Activated T-helper 1 cell treated with anti-CD3 and anti-CD28 coated beads, Interleukin-12 subunit alpha, Interleukin-12 subunit beta, Interleukin-2, Interleukin-4 antibody, amounts not matched to agents 30 ng/mL and 10 ng/mL and 1 ng/mL, durations not matched to agents 14 hours and 24 hours and 36 hours (primary cell): Measurements from ENCODE around the gene VPS41. TPM values are rescaled to one million over a fixed set of nuclear protein-coding genes. Genes with fewer than 3 reads are reported as not detected.
"Not testable (repeated sequence)": the region's sequence is repeated elsewhere in the genome, so short reads cannot be mapped to it uniquely, and the experiment has no call there.

ENCODE experiments used
- DNase-seq: peaks from one replicate; pipeline ENCODE4 v3.0.0; 2021; ENCODE audit warnings: low spot score
- H3K27ac Mint-ChIP-seq: one replicate; pipeline ENCODE4 v1.8.0; 2021; ENCODE audit warnings: mild to moderate bottlenecking, mixed read lengths
- H3K27me3 Mint-ChIP-seq: one replicate; pipeline ENCODE4 v1.8.0; 2022; ENCODE audit warnings: mild to moderate bottlenecking, moderate library complexity, mixed read lengths; ENCODE audit not compliant: insufficient read depth
- H3K36me3 Mint-ChIP-seq: one replicate; pipeline ENCODE4 v1.8.0; 2021; ENCODE audit warnings: low read depth, mixed read lengths
- H3K4me1 Mint-ChIP-seq: one replicate; pipeline ENCODE4 v1.8.0; 2021; ENCODE audit warnings: low read depth, mixed read lengths
- H3K4me3 Mint-ChIP-seq: one replicate; pipeline ENCODE4 v1.8.0; 2021; ENCODE audit warnings: mild to moderate bottlenecking, moderate library complexity, mixed read lengths
- H3K9me3 Mint-ChIP-seq: one replicate; pipeline ENCODE4 v1.8.0; 2021; ENCODE audit warnings: mixed read lengths
- intact Hi-C: fragments of 100-400 bp; cut with micrococcal nuclease; formaldehyde crosslinking; loops from one replicate; pipeline ENCODE4 v1.15.1; 2024
- total RNA-seq: library from RNA; stranded (reverse); gene quantifications from 2 replicates; pipeline ENCODE4 v1.2.3, GENCODE V29; 2022

VPS41 gene
- 52.9 and 56.3 TPM in 2 replicates for total RNA-seq

GRCh38 chr7:38908759-38909335 lies at the start of gene VPS41:
VPS41 (minus strand) TSS chr7:38909191; CDS start chr7:38909174, 17 bp downstream.
- Mint-ChIP-seq H3K4me1 (peaks cover 38% of the 10 kb centered on the region), H3K4me3 (peak within 1 kb of the TSS; percentile 97), H3K36me3 (no peaks in the 10 kb centered on the region), H3K27ac (peak within 1 kb of the TSS; percentile 93), H3K27me3 (peaks cover 2% of the 10 kb centered on the region), H3K9me3 (no peaks in the 10 kb centered on the region)
- peak; percentile 72 for DNase-seq
- intact Hi-C loops, result loop anchor here (1.0 to 5.0 kb wide), 6 partner anchors 112 to 1225 kb away; partner anchors contain the start of genes MPLKIP, RALA, STARD3NL and YAE1

- DNase-seq, result no peak
- H3K4me3 Mint-ChIP-seq, result no peak overlapping the region
- intact Hi-C loops, result no loop called here
- peaks cover 11% of the 10 kb centered on the region for H3K27me3 Mint-ChIP-seq
- H3K9me3 Mint-ChIP-seq, result no peaks in the 10 kb centered on the region
- H3K36me3 Mint-ChIP-seq, result no peaks in the 10 kb centered on the region
- H3K27ac Mint-ChIP-seq, result no peak overlapping the region
- H3K4me1 Mint-ChIP-seq, result no peaks in the 10 kb centered on the region
These were observed 46.9 kb upstream of the VPS41 start for GRCh38 chr7:38955892-38956291.

GRCh38 chr7:38953971-38954370 lies 45.0 kb upstream of the VPS41 start:
- intact Hi-C loops, result no loop called here
- H3K36me3 Mint-ChIP-seq, result no peaks in the 10 kb centered on the region
- no peaks in the 10 kb centered on the region for H3K9me3 Mint-ChIP-seq
- no peaks in the 10 kb centered on the region for H3K4me1 Mint-ChIP-seq
- peaks cover 13% of the 10 kb centered on the region for H3K27me3 Mint-ChIP-seq
- no peak for DNase-seq
- H3K27ac Mint-ChIP-seq, result no peak overlapping the region
- no peak overlapping the region for H3K4me3 Mint-ChIP-seq

DNA sequence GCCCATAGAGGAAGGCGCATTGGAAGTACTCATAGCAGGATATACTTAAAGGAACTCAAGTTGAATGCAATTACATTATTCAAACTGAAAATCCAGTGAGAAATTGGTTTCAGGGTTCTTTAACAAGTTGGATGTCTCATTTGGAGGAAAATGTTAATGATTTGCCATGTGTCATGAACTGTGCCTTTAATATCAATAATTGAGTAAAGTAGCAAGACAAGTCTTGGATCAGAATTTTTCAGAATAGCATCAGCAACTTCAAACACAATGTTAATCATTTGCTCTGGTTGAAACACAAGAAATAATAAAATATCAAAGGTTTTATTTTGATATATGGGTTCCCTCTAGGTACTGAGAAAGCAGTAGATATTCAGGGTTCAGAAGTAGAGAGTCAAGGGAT lies 44.2 kb upstream of the VPS41 start:
- Mint-ChIP-seq H3K4me3 (no peak overlapping the region), H3K36me3 (no peaks in the 10 kb centered on the region), H3K9me3 (no peaks in the 10 kb centered on the region), H3K27me3 (peaks cover 10% of the 10 kb centered on the region), H3K4me1 (no peaks in the 10 kb centered on the region), H3K27ac (no peak overlapping the region)
- intact Hi-C loops, result no loop called here
- no peak for DNase-seq

- H3K4me1 Mint-ChIP-seq, result no peaks in the 10 kb centered on the region
- no peak overlapping the region for H3K27ac Mint-ChIP-seq
- H3K9me3 Mint-ChIP-seq, result no peaks in the 10 kb centered on the region
- H3K4me3 Mint-ChIP-seq, result no peak overlapping the region
- peaks cover 10% of the 10 kb centered on the region for H3K27me3 Mint-ChIP-seq
- DNase-seq, result no peak
- no peaks in the 10 kb centered on the region for H3K36me3 Mint-ChIP-seq
- intact Hi-C loops, result no loop called here
These were observed 42.2 kb upstream of the VPS41 start for GRCh38 chr7:38951213-38951612.

DNA sequence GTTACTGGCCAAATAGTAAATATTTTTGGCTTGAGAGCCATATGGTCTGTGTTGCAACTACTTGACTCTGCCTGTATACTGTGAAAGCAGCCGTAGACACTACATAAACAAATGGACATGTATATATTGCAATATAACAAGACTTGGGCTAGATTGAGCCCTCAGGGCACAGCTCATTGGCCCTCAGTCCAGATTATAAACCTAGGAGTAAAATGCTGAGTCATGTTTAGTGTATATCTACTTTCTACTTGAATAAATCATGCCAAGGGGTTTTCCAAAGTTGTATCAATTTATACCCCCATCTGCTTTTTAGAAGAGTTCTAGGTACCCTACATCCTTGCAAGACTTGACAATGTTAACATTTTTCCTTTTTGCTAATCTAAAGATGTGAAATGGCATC lies 41.3 kb upstream of the VPS41 start:
- Mint-ChIP-seq H3K27me3 (peaks cover 10% of the 10 kb centered on the region), H3K36me3 (no peaks in the 10 kb centered on the region), H3K27ac (no peak overlapping the region), H3K4me1 (no peaks in the 10 kb centered on the region), H3K4me3 (no peak overlapping the region), H3K9me3 (no peaks in the 10 kb centered on the region)
- intact Hi-C loops, result no loop called here
- DNase-seq, result no peak

DNA sequence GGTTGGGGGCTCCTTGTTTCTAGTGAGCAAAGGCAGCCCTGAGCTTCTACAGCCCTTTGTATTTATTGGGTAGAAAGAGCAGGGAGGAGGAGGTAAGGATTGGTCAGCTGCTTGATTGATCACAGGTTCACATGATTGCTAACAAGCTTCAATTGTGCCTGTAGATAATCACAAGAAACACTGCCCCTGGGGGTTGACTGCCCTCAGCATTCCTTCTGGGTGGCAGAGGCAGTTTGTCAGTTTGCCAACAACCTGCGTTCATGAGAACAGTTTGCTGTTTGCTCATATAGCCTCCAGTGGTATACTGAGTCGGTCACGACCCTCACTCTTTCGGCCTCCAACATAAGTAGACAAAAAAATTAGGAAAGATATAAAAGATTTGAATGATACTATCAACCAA lies 38.5 kb upstream of the VPS41 start:
- H3K9me3 Mint-ChIP-seq, H3K27me3 Mint-ChIP-seq, DNase-seq, H3K36me3 Mint-ChIP-seq, H3K4me1 Mint-ChIP-seq, intact Hi-C loops, H3K27ac Mint-ChIP-seq, H3K4me3 Mint-ChIP-seq: not testable (repeated sequence)

DNA sequence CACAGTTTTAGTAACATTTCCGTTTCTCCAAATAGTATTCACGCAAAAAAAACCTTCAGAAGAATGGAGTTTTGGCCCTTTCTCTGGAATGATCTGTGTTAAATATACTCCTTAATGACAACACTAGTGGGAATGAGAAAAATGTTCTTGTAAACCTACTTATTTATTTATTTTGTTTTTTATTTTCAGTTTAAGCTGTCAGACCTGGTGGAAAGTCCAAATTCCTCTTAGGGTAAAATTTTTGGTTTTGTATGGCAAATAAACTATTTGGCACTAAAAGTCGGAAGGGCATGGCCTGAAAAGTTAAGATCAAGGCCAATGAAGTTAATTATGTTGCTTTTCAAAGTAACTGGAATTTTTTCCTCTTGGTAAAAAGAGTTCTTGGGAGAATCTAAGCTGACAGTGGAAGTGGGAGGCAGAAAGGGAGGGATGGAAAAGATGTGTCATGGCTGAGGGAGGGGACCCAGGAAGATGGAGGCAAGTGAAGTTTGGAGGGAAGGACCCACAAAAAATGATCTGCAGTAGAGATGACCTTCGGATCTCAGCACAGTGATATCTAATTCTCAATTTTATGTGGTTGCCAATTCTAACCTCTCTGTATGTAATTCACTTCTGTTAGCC lies 33.5 kb upstream of the VPS41 start:
- Mint-ChIP-seq H3K4me3 (no peak overlapping the region), H3K27ac (no peak overlapping the region), H3K9me3 (no peaks in the 10 kb centered on the region), H3K4me1 (no peaks in the 10 kb centered on the region), H3K36me3 (no peaks in the 10 kb centered on the region), H3K27me3 (peaks cover 4% of the 10 kb centered on the region)
- intact Hi-C loops, result no loop called here
- no peak for DNase-seq

DNA sequence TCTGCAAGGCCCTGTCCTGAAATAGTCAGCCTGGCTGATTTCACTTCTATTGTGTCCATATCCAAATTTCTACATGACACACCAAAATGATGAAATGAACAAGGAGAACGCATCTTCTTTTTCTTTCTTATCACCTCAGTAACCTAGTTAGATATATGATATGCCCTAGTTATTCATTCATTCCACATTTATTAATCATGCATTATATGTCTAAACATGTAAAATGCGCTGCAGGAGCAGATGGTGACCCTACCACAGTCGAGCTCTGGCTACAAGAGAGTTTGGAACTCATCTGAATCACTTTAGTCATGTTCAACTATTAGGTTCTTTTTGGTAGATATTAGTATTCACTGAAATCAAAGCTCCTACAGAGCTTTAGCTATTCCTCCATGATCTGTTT lies 31.8 kb upstream of the VPS41 start:
- Mint-ChIP-seq H3K9me3 (no peaks in the 10 kb centered on the region), H3K4me1 (no peaks in the 10 kb centered on the region), H3K36me3 (no peaks in the 10 kb centered on the region), H3K27ac (no peak overlapping the region), H3K27me3 (peaks cover 10% of the 10 kb centered on the region), H3K4me3 (no peak overlapping the region)
- DNase-seq, result no peak
- intact Hi-C loops, result no loop called here

- no peak overlapping the region for H3K27ac Mint-ChIP-seq
- intact Hi-C loops, result no loop called here
These were observed 29.6 kb upstream of the VPS41 start for GRCh38 chr7:38938589-38938988.

DNA sequence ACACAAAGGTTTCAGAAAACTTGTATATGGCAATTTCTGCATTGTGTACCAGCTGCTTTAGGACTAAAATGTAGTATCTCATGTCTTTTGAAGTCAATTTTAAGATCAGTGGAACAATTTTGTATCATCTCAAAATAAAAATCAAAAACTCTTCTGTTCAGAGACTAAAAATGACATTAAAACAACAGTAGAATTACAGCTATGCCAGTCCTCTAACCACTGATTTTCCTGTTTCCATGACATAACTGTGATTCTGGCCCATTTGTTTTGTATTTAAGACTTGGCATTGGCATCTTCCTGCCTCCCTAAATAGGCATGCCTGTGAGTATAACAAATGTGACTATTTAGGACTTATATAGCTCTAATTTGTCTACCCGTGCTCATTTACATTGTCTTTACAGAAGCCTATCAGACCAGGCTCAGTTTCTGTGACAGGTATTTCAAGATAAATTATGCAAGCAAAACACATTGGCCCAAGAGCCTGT lies 29.1 kb upstream of the VPS41 start:
- Mint-ChIP-seq H3K27ac (no peak overlapping the region), H3K36me3 (no peaks in the 10 kb centered on the region), H3K4me1 (no peaks in the 10 kb centered on the region), H3K4me3 (no peak overlapping the region), H3K9me3 (no peaks in the 10 kb centered on the region), H3K27me3 (peaks cover 10% of the 10 kb centered on the region)
- intact Hi-C loops, result no loop called here
- DNase-seq, result no peak

More at GRCh38 chr7:38938589-38938988, 29.6 kb upstream of the VPS41 start:
- Mint-ChIP-seq H3K36me3 (no peaks in the 10 kb centered on the region), H3K4me3 (no peak overlapping the region), H3K4me1 (no peaks in the 10 kb centered on the region), H3K9me3 (no peaks in the 10 kb centered on the region), H3K27me3 (peaks cover 10% of the 10 kb centered on the region)
- no peak for DNase-seq

GRCh38 chr7:38936641-38937040 lies 27.6 kb upstream of the VPS41 start:
- H3K4me3 Mint-ChIP-seq, result no peak overlapping the region
- no peaks in the 10 kb centered on the region for H3K36me3 Mint-ChIP-seq
- peaks cover 7% of the 10 kb centered on the region for H3K4me1 Mint-ChIP-seq
- DNase-seq, result no peak
- no peaks in the 10 kb centered on the region for H3K9me3 Mint-ChIP-seq
- H3K27me3 Mint-ChIP-seq, result peaks cover 7% of the 10 kb centered on the region
- intact Hi-C loops, result no loop called here
- no peak overlapping the region for H3K27ac Mint-ChIP-seq

GRCh38 chr7:38934536-38934935 lies 25.5 kb upstream of the VPS41 start:
- H3K9me3 Mint-ChIP-seq, result no peaks in the 10 kb centered on the region
- H3K4me3 Mint-ChIP-seq, result no peak overlapping the region
- H3K27me3 Mint-ChIP-seq, result peaks cover 7% of the 10 kb centered on the region
- peaks cover 7% of the 10 kb centered on the region for H3K4me1 Mint-ChIP-seq
- no peak overlapping the region for H3K27ac Mint-ChIP-seq
- intact Hi-C loops, result no loop called here
- no peaks in the 10 kb centered on the region for H3K36me3 Mint-ChIP-seq
- DNase-seq, result no peak
